DOHH2 (cell line): ENCODE results near the gene ZFPM1.

Source experiments
- H3F3A ChIP-seq: fragments of 200-600 bp; sonication (generic), shearing (Covaris generic); 2 replicates; pipeline ENCODE4 v1.6.0; 2016; ENCODE audit warnings: antibody characterized with exemption, mild to moderate bottlenecking; ENCODE audit not compliant: control insufficient read depth, insufficient read depth
- H3K27ac ChIP-seq: fragments of 200-600 bp; sonication (generic); 2 replicates; pipeline ENCODE4 v1.5.1; 2014; ENCODE audit warnings: low read depth, mild to moderate bottlenecking, low read length, moderate library complexity
- H3K27me3 ChIP-seq: fragments of 200-600 bp; sonication (generic); 2 replicates; pipeline ENCODE4 v1.6.1; 2014; ENCODE audit warnings: mild to moderate bottlenecking, low read length, mixed read lengths; ENCODE audit not compliant: control insufficient read depth
- H3K36me3 ChIP-seq: fragments of 200-600 bp; sonication (generic); 2 replicates; pipeline ENCODE4 v1.6.1; 2014; ENCODE audit warnings: mild to moderate bottlenecking, low read length, moderate library complexity, mixed read lengths; ENCODE audit not compliant: control insufficient read depth
- H3K4me1 ChIP-seq: fragments of 200-600 bp; sonication (generic); 2 replicates; pipeline ENCODE4 v1.6.1; 2014; ENCODE audit warnings: mild to moderate bottlenecking, low read length, mixed read lengths; ENCODE audit not compliant: control insufficient read depth
- H3K4me2 ChIP-seq: fragments of 200-600 bp; sonication (generic); 2 replicates; pipeline ENCODE4 v1.6.0; 2014; ENCODE audit warnings: mild to moderate bottlenecking, low read length, moderate library complexity
- H3K4me3 ChIP-seq: fragments of 200-600 bp; sonication (generic); 2 replicates; pipeline ENCODE4 v1.5.1; 2014; ENCODE audit warnings: mild to moderate bottlenecking, low read length, mixed read lengths
- H3K79me2 ChIP-seq: fragments of 200-600 bp; sonication (generic); 2 replicates; pipeline ENCODE4 v1.6.1; 2014; ENCODE audit warnings: mild to moderate bottlenecking, low read length, mixed read lengths; ENCODE audit not compliant: control insufficient read depth
- H3K9me2 ChIP-seq: fragments of 200-600 bp; sonication (generic); replicated peaks from 2 replicates; pipeline ENCODE4 v1.6.1; 2014; ENCODE audit warnings: mild to moderate bottlenecking, low read length, mixed read lengths; ENCODE audit not compliant: control insufficient read depth
- H3K9me3 ChIP-seq: fragments of 200-600 bp; sonication (generic); 2 replicates; pipeline ENCODE4 v1.6.1; 2014; ENCODE audit warnings: antibody characterized with exemption, low read length, mixed read lengths; ENCODE audit not compliant: control insufficient read depth, insufficient read depth
- H4K20me1 ChIP-seq: fragments of 200-600 bp; sonication (generic); 2 replicates; pipeline ENCODE4 v1.6.0; 2014; ENCODE audit warnings: low read depth, mild to moderate bottlenecking, antibody characterized with exemption, low read length, moderate library complexity; ENCODE audit not compliant: control insufficient read depth, insufficient read depth
- CTCF ChIP-seq: fragments of 200-600 bp; sonication (generic); IDR thresholded peaks from one replicate; pipeline ENCODE4 v1.5.1; 2014; ENCODE audit warnings: antibody characterized with exemption, mild to moderate bottlenecking, low read depth, low read length; ENCODE audit not compliant: poor library complexity, severe bottlenecking
- EZH2phosphoT487 ChIP-seq: fragments of 200-600 bp; sonication (generic); IDR thresholded peaks from 2 replicates; pipeline ENCODE4 v1.6.1; 2017; ENCODE audit warnings: borderline replicate concordance, mild to moderate bottlenecking, antibody characterized with exemption, low read length, moderate library complexity, mixed read lengths

The ZFPM1 gene

DNA sequence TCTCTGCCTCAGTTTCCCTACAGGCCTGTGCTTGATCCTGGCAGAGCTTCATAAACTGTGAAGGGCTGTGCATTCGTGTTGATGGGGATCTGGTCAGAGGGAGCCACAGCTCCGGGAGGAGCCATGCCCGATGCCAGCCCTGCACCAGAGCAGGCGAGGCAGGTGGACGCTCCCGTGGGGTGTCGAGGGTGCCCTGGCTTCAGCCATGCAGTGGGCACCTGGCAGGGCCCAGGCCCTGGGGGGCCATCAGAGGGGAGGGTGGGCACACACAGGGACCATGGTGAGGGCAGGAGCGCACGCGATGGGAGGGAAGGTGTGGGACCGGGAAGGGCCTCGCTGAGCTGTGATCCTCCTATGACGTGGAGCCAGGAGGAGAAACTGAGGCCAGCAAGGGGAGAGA is 22.0 kb downstream of the ZFPM1 start:
- Histone ChIP-seq H3K27ac (no peak overlapping the region), H3K36me3 (no peaks in the 10 kb centered on the region), H3K4me1 (peaks cover 2% of the 10 kb centered on the region), H3K27me3 (peaks cover 10% of the 10 kb centered on the region), H3K79me2 (no peaks in the 10 kb centered on the region), H3F3A (no peaks in the 10 kb centered on the region), H3K9me3 (no peaks in the 10 kb centered on the region), H4K20me1 (no peaks in the 10 kb centered on the region), H3K4me3 (no peak overlapping the region), H3K9me2 (no peaks in the 10 kb centered on the region), H3K4me2 (no peak overlapping the region)
- TF ChIP-seq EZH2phosphoT487 (no peak), CTCF (no peak)

GRCh38 chr16:88476203-88476602 is 23.1 kb downstream of the ZFPM1 start:
- Histone ChIP-seq H3K27ac (no peak overlapping the region), H3K9me3 (no peaks in the 10 kb centered on the region), H3K79me2 (no peaks in the 10 kb centered on the region), H3K4me3 (no peak overlapping the region), H3K4me1 (peaks cover 7% of the 10 kb centered on the region), H3K36me3 (no peaks in the 10 kb centered on the region), H4K20me1 (no peaks in the 10 kb centered on the region), H3K4me2 (no peak overlapping the region), H3F3A (no peaks in the 10 kb centered on the region), H3K27me3 (peaks cover 11% of the 10 kb centered on the region), H3K9me2 (no peaks in the 10 kb centered on the region)
- TF ChIP-seq EZH2phosphoT487 (no peak), CTCF (no peak)

DNA sequence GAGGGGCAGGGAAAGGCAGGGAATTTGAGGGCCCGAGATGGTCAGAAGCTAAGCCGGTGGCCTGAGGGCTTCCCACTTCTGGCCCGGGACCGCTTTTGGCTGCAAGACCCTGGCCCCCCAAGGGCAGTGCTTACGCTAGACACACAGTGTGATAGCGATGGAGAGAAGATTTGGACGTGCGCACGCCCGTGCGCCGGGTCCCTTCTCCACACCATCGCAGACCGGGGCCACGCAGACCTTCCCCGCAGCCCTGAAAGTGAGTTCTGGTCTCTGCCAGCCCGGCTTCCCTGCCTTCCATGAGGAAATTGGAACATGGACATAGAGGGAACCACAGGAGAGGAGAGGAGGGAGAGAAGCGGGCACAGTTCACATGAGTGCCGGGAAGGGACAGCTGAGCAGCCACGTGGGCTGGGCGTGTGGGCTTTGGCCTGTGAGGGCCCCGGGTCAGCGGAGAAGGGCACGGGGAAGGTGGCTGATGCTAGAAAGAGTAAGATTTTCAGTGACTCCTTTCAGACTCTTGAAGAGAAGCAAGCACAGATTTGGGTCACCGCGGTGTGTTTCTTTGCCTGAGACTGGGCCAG is 23.8 kb downstream of the ZFPM1 start:
- no peak for TF ChIP-seq CTCF
- Histone ChIP-seq H4K20me1 (no peaks in the 10 kb centered on the region), H3K4me2 (no peak overlapping the region), H3K27ac (no peak overlapping the region), H3F3A (no peaks in the 10 kb centered on the region), H3K9me2 (no peaks in the 10 kb centered on the region), H3K9me3 (no peaks in the 10 kb centered on the region), H3K79me2 (no peaks in the 10 kb centered on the region), H3K27me3 (peaks cover 11% of the 10 kb centered on the region), H3K4me1 (peaks cover 7% of the 10 kb centered on the region), H3K4me3 (no peak overlapping the region), H3K36me3 (no peaks in the 10 kb centered on the region)
